GM19372 (cell line): ENCODE measurements around the gene DCUN1D4.

Experiments used
- ATAC-seq: cut with Tn5 transposase; IDR thresholded peaks from one replicate; pipeline ENCODE4 v1.9.1; 2021; ENCODE audit warnings: mild to moderate bottlenecking, low read depth, moderate library complexity; ENCODE audit not compliant: unreplicated experiment

The DCUN1D4 gene

GRCh38 chr4:51958199-51958968 is 115.4 kb downstream of the DCUN1D4 start:
- no peak for ATAC-seq

GRCh38 chr4:51960486-51960885 is 117.5 kb downstream of the DCUN1D4 start:
- ATAC-seq, result no peak

DNA sequence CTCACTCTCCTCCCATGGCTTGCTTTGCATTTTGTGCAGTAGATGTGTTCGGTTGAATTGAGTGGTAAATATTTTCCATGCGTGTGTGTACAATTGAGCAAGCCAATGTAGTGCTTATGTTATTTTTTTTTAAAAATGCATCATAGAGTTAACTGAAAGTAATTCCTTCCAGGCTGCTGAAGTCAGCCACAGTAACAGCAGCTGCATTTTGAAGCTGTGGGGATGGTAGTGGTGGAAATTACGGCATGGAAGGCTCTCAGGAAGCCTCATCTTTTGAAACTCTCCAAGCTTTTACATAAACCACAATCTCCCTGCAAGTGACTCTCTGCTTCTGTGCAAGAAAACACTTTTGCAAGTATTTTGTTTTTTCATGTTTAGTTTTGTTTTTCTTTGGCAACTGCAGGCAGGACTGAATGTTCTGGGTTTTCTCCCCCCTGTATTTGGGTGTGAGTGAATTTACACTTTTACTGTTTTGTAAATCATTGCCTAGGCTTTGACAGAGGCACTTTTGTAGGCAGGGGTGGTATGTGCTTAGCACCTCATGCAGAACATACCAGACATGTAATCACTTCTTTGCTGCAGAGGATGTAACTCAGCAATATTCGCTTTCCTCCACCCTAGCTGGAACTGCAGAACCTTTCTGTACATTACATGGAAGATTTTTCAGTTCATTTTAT is 121.0 kb downstream of the DCUN1D4 start:
- ATAC-seq, result no peak

DNA sequence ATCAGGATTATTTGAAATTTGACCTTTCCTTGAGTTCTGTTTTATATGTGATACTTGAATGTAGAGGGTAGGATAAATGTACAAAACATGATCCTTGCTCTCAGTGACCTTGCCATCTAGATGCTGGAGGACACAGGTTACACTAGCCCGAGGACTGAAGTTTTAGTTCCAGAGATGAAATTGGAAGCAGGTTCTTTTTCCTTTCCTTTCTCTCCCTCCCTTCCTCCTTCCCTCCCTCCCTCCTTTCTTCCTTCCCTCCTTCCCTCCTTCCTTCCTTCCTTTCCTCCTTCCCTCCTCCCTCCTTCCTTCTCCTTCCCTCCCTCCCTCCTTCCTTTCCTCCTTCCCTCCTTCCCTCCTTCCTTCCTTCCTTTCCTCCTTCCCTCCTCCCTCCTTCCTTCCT is 122.9 kb downstream of the DCUN1D4 start:
- no peak for ATAC-seq
